HCT116 (cell line): ENCODE measurements around the gene DLX3.

Source experiments
- EZH2phosphoT487 ChIP-seq: fragments of 200-600 bp; IDR thresholded peaks from 2 replicates; pipeline ENCODE4 v1.6.1; 2018; ENCODE audit warnings: antibody characterized with exemption, borderline replicate concordance
- POLR2A ChIP-seq: IDR thresholded peaks from 2 replicates; pipeline ENCODE4 v1.7.0; 2011; ENCODE audit warnings: borderline replicate concordance; ENCODE audit not compliant: insufficient read depth, insufficient read length; ENCODE audit errors: extremely low read depth
- POLR2AphosphoS5 ChIP-seq: IDR thresholded peaks from 2 replicates; pipeline ENCODE4 v1.6.1; 2011; ENCODE audit warnings: mild to moderate bottlenecking, low read depth, low read length, moderate library complexity
- TF ChIP-seq, protein P1 (sequence below): IDR thresholded peaks from 2 replicates; pipeline ENCODE4 v1.6.1; 2012; ENCODE audit warnings: low read depth
- TF ChIP-seq, protein P2 (sequence below): IDR thresholded peaks from 2 replicates; pipeline ENCODE4 v1.6.1; 2012
- TF ChIP-seq, protein P3 (sequence below), 3 experiments: fragments of 200-600 bp in 1 of 3; sonication (generic) in 1 of 3; IDR thresholded peaks in 2 of 3; conservative IDR thresholded peaks in 1 of 3; 2 replicates each; pipeline ENCODE4 v1.5.1; 2012 to 2017; ENCODE audit warnings: low read depth in 2 of 3, low read length in 2 of 3, antibody characterized with exemption in 1 of 3, borderline replicate concordance in 1 of 3, control low read depth in 1 of 3, mild to moderate bottlenecking in 1 of 3, mixed read lengths in 1 of 3, mixed run types in 1 of 3, moderate library complexity in 1 of 3; ENCODE audit not compliant: insufficient read depth in 1 of 3

DNA sequence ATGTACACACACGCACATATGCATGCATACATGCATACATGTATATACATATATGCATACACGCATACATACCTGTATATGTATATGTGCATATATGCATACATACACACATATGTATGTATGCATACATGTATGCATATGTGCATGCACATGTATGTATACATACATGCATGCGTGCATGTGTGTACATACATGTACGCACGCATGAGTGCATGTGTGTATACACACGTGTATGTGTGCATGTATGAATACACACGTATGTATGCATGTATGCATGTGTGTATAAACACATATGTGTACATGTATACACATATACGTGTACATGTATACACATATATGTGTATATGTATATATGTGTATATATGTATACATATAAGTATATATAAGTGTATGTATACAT, 28.5 kb upstream of the DLX3 start:
- TF ChIP-seq, protein P1, sequence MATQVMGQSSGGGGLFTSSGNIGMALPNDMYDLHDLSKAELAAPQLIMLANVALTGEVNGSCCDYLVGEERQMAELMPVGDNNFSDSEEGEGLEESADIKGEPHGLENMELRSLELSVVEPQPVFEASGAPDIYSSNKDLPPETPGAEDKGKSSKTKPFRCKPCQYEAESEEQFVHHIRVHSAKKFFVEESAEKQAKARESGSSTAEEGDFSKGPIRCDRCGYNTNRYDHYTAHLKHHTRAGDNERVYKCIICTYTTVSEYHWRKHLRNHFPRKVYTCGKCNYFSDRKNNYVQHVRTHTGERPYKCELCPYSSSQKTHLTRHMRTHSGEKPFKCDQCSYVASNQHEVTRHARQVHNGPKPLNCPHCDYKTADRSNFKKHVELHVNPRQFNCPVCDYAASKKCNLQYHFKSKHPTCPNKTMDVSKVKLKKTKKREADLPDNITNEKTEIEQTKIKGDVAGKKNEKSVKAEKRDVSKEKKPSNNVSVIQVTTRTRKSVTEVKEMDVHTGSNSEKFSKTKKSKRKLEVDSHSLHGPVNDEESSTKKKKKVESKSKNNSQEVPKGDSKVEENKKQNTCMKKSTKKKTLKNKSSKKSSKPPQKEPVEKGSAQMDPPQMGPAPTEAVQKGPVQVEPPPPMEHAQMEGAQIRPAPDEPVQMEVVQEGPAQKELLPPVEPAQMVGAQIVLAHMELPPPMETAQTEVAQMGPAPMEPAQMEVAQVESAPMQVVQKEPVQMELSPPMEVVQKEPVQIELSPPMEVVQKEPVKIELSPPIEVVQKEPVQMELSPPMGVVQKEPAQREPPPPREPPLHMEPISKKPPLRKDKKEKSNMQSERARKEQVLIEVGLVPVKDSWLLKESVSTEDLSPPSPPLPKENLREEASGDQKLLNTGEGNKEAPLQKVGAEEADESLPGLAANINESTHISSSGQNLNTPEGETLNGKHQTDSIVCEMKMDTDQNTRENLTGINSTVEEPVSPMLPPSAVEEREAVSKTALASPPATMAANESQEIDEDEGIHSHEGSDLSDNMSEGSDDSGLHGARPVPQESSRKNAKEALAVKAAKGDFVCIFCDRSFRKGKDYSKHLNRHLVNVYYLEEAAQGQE, result no peak
- TF ChIP-seq, protein P2, sequence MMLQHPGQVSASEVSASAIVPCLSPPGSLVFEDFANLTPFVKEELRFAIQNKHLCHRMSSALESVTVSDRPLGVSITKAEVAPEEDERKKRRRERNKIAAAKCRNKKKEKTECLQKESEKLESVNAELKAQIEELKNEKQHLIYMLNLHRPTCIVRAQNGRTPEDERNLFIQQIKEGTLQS, result no peak
- TF ChIP-seq, protein P3, sequence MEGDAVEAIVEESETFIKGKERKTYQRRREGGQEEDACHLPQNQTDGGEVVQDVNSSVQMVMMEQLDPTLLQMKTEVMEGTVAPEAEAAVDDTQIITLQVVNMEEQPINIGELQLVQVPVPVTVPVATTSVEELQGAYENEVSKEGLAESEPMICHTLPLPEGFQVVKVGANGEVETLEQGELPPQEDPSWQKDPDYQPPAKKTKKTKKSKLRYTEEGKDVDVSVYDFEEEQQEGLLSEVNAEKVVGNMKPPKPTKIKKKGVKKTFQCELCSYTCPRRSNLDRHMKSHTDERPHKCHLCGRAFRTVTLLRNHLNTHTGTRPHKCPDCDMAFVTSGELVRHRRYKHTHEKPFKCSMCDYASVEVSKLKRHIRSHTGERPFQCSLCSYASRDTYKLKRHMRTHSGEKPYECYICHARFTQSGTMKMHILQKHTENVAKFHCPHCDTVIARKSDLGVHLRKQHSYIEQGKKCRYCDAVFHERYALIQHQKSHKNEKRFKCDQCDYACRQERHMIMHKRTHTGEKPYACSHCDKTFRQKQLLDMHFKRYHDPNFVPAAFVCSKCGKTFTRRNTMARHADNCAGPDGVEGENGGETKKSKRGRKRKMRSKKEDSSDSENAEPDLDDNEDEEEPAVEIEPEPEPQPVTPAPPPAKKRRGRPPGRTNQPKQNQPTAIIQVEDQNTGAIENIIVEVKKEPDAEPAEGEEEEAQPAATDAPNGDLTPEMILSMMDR (IDR thresholded peaks at IDR 0.05 in 2 of 3, conservative IDR thresholded peaks at IDR 0.05 in 1 of 3; ENCODE audit: borderline replicate concordance in 1 of 3, insufficient read depth in 1 of 3, low read depth in 2 of 3, low read length in 2 of 3), result no peak
- TF ChIP-seq POLR2AphosphoS5 (no peak), POLR2A (no peak), EZH2phosphoT487 (no peak)
